ENCODE results near the gene GSN. TPM values are rescaled to one million over a fixed set of nuclear protein-coding genes. Genes with fewer than 3 reads are reported as not detected.

GSN gene
- total RNA-seq, 2 donors from 2014 or later = 3.6 to 4.0 TPM

- H3K27ac Mint-ChIP-seq = no peak overlapping the region
- ATAC-seq (replicated peaks in 1 of 2) (peak in 1 of 2 donors; percentile 36), DNase-seq (no peak)
- no peak overlapping the region for H3K4me3 Mint-ChIP-seq
- H3K27me3 Mint-ChIP-seq (ENCODE audit: low read depth) = peaks cover 11% of the 10 kb centered on the region
- peaks cover 34% of the 10 kb centered on the region for H3K4me1 Mint-ChIP-seq (ENCODE audit: low read depth)
- H3K36me3 Mint-ChIP-seq (ENCODE audit: insufficient read depth in 2 of 2) = no peaks in the 10 kb centered on the region
- no peaks in the 10 kb centered on the region for H3K9me3 Mint-ChIP-seq
Measured at GRCh38 chr9:121281614-121282276, 13.8 kb downstream of the GSN start.

GRCh38 chr9:121282277-121283079 is 14.5 kb downstream of the GSN start:
- Mint-ChIP-seq H3K27me3 (ENCODE audit: low read depth) (peaks cover 11% of the 10 kb centered on the region), H3K9me3 (no peaks in the 10 kb centered on the region), H3K4me1 (ENCODE audit: low read depth) (peaks cover 42% of the 10 kb centered on the region), H3K27ac (no peak overlapping the region), H3K4me3 (no peak overlapping the region), H3K36me3 (ENCODE audit: insufficient read depth in 2 of 2) (no peaks in the 10 kb centered on the region)
- DNase-seq = no peak
- no peak for ATAC-seq (replicated peaks in 1 of 2)

DNA sequence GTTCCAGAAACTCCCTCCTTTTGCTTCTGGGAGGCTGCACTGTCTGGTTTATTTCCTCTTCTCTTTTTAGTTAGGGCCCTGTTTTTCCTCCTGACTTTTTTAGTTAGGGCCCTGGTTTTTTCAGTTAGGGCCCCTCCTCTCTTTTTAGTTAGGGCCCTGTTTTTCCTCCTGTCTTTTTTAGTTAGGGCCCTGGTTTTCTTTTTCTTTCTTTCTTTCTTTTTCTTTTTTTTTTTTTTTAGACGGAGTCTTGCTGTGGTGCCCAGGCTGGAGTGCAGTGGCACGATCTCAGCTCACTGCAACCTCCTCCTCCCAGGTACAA is 15.1 kb downstream of the GSN start:
- Mint-ChIP-seq H3K36me3 (ENCODE audit: insufficient read depth in 2 of 2) (no peaks in the 10 kb centered on the region), H3K4me3 (no peak overlapping the region), H3K27me3 (ENCODE audit: low read depth) (peaks cover 11% of the 10 kb centered on the region), H3K9me3 (no peaks in the 10 kb centered on the region), H3K27ac (no peak overlapping the region), H3K4me1 (ENCODE audit: low read depth) (peaks cover 45% of the 10 kb centered on the region)
- DNase-seq = no peak
- no peak for ATAC-seq (replicated peaks in 1 of 2)

DNA sequence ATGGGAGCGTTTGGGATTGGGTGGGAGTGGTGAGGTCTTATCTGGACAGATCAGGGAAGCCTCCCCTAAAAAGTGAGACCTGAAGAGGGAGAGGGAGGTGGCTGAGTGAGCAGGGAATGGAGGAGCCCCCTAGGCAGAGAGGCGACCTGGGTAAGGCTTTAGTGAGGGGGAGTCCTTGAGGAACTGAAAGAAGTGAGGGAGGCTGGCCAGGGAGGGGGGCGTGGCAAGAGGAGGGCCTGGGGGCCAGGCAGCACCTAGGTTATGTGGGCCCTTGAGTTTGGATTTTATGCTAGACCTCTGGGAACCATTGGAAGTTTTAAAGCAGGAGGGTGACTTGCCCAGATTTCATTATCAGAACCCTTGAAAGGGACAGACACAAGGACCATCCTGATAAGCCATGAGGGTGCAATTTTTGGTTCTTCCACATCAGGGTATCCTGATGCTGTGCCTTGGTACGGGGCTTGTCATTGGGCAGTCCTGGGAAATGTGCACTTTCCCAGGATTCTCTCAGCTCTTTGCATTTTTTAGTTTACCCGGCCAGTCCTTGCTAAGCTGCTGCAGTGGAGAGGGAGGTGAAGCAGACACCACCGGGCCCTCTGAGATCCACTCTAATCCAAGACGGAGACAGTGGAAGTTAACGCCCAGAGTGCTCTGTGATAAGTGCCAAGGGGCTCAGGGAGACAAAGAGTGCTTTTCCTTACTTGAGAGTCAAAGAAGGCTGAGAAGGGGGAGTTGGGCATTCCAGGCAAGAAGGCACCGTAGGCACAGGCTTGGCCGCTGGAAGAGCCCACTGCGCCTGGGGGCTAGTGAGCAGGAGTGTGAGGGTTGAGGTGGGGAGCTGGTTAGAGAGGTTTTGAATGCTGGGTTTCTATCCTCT is 16.1 kb downstream of the GSN start:
- Mint-ChIP-seq H3K4me1 (ENCODE audit: low read depth) (peaks cover 42% of the 10 kb centered on the region), H3K27ac (no peak overlapping the region), H3K36me3 (ENCODE audit: insufficient read depth in 2 of 2) (no peaks in the 10 kb centered on the region), H3K9me3 (no peaks in the 10 kb centered on the region), H3K27me3 (ENCODE audit: low read depth) (peaks cover 5% of the 10 kb centered on the region), H3K4me3 (no peak overlapping the region)
- no peak for ATAC-seq (replicated peaks in 1 of 2)
- DNase-seq = no peak

GRCh38 chr9:121284733-121285451 is 16.9 kb downstream of the GSN start:
- no peak overlapping the region for H3K27ac Mint-ChIP-seq
- H3K36me3 Mint-ChIP-seq (ENCODE audit: insufficient read depth in 2 of 2) = no peaks in the 10 kb centered on the region
- H3K27me3 Mint-ChIP-seq (ENCODE audit: low read depth) = no peaks in the 10 kb centered on the region
- no peak for ATAC-seq (replicated peaks in 1 of 2)
- H3K4me3 Mint-ChIP-seq = no peak overlapping the region
- H3K9me3 Mint-ChIP-seq = no peaks in the 10 kb centered on the region
- no peak for DNase-seq
- H3K4me1 Mint-ChIP-seq (ENCODE audit: low read depth) = peaks cover 36% of the 10 kb centered on the region

GRCh38 chr9:121285835-121286687 is 18.1 kb downstream of the GSN start:
- Mint-ChIP-seq H3K27me3 (ENCODE audit: low read depth) (no peaks in the 10 kb centered on the region), H3K9me3 (no peaks in the 10 kb centered on the region), H3K4me1 (ENCODE audit: low read depth) (peaks cover 36% of the 10 kb centered on the region)

GRCh38 chr9:121286688-121286972 is 18.7 kb downstream of the GSN start:
- Mint-ChIP-seq H3K4me3 (no peak overlapping the region), H3K4me1 (ENCODE audit: low read depth) (peaks cover 34% of the 10 kb centered on the region), H3K9me3 (no peaks in the 10 kb centered on the region), H3K27ac (no peak overlapping the region), H3K27me3 (ENCODE audit: low read depth) (no peaks in the 10 kb centered on the region), H3K36me3 (ENCODE audit: insufficient read depth in 2 of 2) (no peaks in the 10 kb centered on the region)
- DNase-seq (no peak), ATAC-seq (replicated peaks in 1 of 2) (no peak)

More at GRCh38 chr9:121285835-121286687, 18.1 kb downstream of the GSN start:
- no peak overlapping the region for H3K4me3 Mint-ChIP-seq
- H3K36me3 Mint-ChIP-seq (ENCODE audit: insufficient read depth in 2 of 2) = no peaks in the 10 kb centered on the region
- DNase-seq (no peak), ATAC-seq (replicated peaks in 1 of 2) (no peak)
- no peak overlapping the region for H3K27ac Mint-ChIP-seq

- DNase-seq (peak; percentile 15 to 21), ATAC-seq (replicated peaks in 1 of 2) (peak; percentile 68 to 80)
- no peak overlapping the region for H3K27ac Mint-ChIP-seq
- H3K9me3 Mint-ChIP-seq = no peaks in the 10 kb centered on the region
- H3K36me3 Mint-ChIP-seq (ENCODE audit: insufficient read depth in 2 of 2) = no peaks in the 10 kb centered on the region
- peaks cover 28% of the 10 kb centered on the region for H3K4me1 Mint-ChIP-seq (ENCODE audit: low read depth)
- H3K4me3 Mint-ChIP-seq = no peak overlapping the region
- no peaks in the 10 kb centered on the region for H3K27me3 Mint-ChIP-seq (ENCODE audit: low read depth)
Measured at GRCh38 chr9:121286973-121287741, 19.2 kb downstream of the GSN start.

- Mint-ChIP-seq H3K27me3 (ENCODE audit: low read depth) (no peaks in the 10 kb centered on the region), H3K36me3 (ENCODE audit: insufficient read depth in 2 of 2) (no peaks in the 10 kb centered on the region), H3K9me3 (no peaks in the 10 kb centered on the region), H3K4me1 (ENCODE audit: low read depth) (peaks cover 28% of the 10 kb centered on the region), H3K4me3 (no peak overlapping the region), H3K27ac (no peak overlapping the region)
- DNase-seq (no peak), ATAC-seq (replicated peaks in 1 of 2) (no peak)
Measured at GRCh38 chr9:121288673-121289025, 20.7 kb downstream of the GSN start.

GRCh38 chr9:121289026-121289771 is 21.2 kb downstream of the GSN start:
- Mint-ChIP-seq H3K27ac (no peak overlapping the region), H3K27me3 (ENCODE audit: low read depth) (no peaks in the 10 kb centered on the region), H3K4me1 (ENCODE audit: low read depth) (peaks cover 28% of the 10 kb centered on the region), H3K9me3 (no peaks in the 10 kb centered on the region), H3K36me3 (ENCODE audit: insufficient read depth in 2 of 2) (no peaks in the 10 kb centered on the region), H3K4me3 (no peak overlapping the region)
- DNase-seq (no peak), ATAC-seq (replicated peaks in 1 of 2) (no peak)

DNA sequence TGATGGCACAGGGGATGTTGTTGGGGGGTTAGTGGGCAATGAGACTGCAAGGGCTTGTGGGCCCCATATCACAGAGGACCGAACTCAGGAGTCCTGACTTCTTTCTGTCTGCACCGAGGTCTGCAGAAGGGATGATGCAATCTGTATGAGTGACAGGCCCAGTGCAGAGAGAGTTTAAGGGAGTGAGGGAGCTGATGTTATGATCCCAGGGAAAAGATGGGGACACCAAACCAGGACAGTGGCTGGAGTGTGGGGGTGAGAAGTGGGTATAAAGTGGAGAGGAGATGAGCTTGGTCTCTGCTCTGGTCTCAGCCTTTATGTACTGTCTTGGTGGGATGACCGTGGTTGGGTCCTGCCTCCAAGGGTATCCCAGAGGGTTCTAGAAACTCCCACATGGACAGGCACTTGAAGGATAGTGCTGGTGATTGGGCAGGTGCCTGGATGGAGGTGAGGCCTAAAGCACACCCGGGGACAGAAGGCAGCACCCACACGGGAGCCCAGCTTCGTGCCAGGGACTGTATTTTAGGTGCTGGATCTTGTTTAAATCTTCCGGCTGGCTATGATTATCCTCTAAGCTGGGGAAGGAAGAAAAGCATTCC is 21.9 kb downstream of the GSN start:
- H3K4me1 Mint-ChIP-seq (ENCODE audit: low read depth) = peaks cover 28% of the 10 kb centered on the region
- H3K9me3 Mint-ChIP-seq = no peaks in the 10 kb centered on the region
- H3K4me3 Mint-ChIP-seq = no peak overlapping the region
- no peak overlapping the region for H3K27ac Mint-ChIP-seq
- no peaks in the 10 kb centered on the region for H3K36me3 Mint-ChIP-seq (ENCODE audit: insufficient read depth in 2 of 2)
- ATAC-seq (replicated peaks in 1 of 2) (no peak), DNase-seq (no peak)
- no peaks in the 10 kb centered on the region for H3K27me3 Mint-ChIP-seq (ENCODE audit: low read depth)
